ENCODE results near the gene PALMD.

DNA sequence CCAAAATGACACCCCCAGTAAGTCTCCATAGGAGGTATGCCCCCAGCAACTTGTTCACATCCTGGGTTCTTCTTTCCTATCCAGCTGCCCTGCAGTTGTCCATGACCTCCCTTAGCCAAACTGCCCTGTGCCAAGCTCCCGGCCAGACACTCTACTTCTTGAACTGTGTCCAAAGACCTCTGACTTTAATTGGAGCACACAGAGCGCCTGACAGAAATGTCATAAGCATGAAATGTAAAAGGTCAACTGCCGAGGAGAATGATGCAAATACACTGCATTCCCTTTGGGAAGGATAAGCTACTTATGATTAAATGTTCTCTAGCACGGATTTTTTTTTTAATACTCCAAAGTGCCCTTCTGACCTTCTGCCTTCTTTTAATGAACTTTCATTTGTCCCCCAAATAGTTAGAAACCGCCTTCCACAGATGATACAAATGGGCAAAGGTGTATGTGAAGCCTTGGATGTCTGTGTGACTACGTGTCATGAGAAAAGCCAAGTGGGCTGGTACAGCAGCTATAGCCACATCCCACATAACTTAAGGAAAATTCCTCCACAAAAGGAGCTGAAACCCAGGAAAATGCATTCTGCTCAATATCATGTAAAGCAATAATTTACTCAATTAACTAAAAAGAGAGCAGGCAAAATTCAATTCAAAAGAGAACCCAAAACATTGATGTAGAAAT, 26.8 kb downstream of the PALMD start:
- no peak for TF ChIP-seq CTCF (conservative IDR thresholded peaks at IDR 0.05; ENCODE audit: low read depth, low read length)
- TF ChIP-seq EZH2phosphoT487 (IDR thresholded peaks at IDR 0.05; ENCODE audit: borderline replicate concordance, low read length) = no peak
- TF ChIP-seq EZH2 (IDR thresholded peaks at IDR 0.05; ENCODE audit: low read length, unreplicated experiment) = no peak

All from PC-3 (cell line).